Measurements from ENCODE around the gene TBL3.

DNA sequence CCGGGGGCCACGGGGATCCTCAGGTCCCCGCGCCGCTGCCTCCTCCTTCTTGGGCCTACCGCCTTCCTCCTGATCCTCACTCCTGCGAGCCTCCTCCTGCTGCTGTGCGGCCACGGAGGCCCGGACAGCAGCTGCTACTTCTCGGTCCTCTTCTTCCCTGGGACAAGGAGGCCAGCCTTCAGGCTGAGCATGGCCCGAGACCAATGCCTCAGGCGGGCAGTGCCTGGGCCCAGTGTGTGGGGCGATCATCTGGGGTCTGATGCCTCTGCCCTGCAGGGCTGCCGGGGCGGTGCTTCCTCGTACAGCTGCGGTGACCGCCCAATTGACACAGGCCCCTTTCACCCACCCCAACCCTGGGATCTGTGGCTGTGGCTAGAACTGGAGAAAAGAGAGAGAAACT, 29.2 kb downstream of the TBL3 start:
- no peak for TF ChIP-seq ELK4 (IDR thresholded peaks at IDR 0.05; ENCODE audit: borderline replicate concordance, low read depth, low read length)
- TF ChIP-seq ZBTB1 (tag by site-specific recombination; IDR thresholded peaks at IDR 0.05) = no peak
- TF ChIP-seq, protein P1, sequence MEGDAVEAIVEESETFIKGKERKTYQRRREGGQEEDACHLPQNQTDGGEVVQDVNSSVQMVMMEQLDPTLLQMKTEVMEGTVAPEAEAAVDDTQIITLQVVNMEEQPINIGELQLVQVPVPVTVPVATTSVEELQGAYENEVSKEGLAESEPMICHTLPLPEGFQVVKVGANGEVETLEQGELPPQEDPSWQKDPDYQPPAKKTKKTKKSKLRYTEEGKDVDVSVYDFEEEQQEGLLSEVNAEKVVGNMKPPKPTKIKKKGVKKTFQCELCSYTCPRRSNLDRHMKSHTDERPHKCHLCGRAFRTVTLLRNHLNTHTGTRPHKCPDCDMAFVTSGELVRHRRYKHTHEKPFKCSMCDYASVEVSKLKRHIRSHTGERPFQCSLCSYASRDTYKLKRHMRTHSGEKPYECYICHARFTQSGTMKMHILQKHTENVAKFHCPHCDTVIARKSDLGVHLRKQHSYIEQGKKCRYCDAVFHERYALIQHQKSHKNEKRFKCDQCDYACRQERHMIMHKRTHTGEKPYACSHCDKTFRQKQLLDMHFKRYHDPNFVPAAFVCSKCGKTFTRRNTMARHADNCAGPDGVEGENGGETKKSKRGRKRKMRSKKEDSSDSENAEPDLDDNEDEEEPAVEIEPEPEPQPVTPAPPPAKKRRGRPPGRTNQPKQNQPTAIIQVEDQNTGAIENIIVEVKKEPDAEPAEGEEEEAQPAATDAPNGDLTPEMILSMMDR (tag by site-specific recombination; IDR thresholded peaks at IDR 0.05) = no peak
- TF ChIP-seq ZNF354C (tag by site-specific recombination; IDR thresholded peaks at IDR 0.05; ENCODE audit: borderline replicate concordance, low read depth) = no peak
- no peak for TF ChIP-seq ZNF292 (tag by site-specific recombination; IDR thresholded peaks at IDR 0.05; ENCODE audit: borderline replicate concordance, low read depth)
- TF ChIP-seq ZNF202 (tag by site-specific recombination; IDR thresholded peaks at IDR 0.05; ENCODE audit: borderline replicate concordance) = no peak
- TF ChIP-seq ZNF423 (tag by site-specific recombination; IDR thresholded peaks at IDR 0.05) = no peak
- TF ChIP-seq ZFP37 (tag by site-specific recombination; IDR thresholded peaks at IDR 0.05) = no peak
- TF ChIP-seq MYNN (tag by site-specific recombination; IDR thresholded peaks at IDR 0.05; ENCODE audit: borderline replicate concordance) = no peak
- TF ChIP-seq ZNF544 (tag by site-specific recombination; IDR thresholded peaks at IDR 0.05) = no peak
- TF ChIP-seq TCF7L2 (IDR thresholded peaks at IDR 0.05; ENCODE audit: borderline replicate concordance, low read depth, low read length) = no peak

Measured in HEK293 (cell line).